Colonic mucosa (tissue), 4 donors: ENCODE data around the gene DIAPH1. TPM values are rescaled to one million over a fixed set of nuclear protein-coding genes. Genes with fewer than 3 reads are reported as not detected.

Experiments
- DNase-seq: peaks from one replicate; pipeline ENCODE4 v3.0.0-alpha.2; 2020
- H3K27ac ChIP-seq: fragments of 200-600 bp; one replicate; pipeline ENCODE4 v1.8.0; 2021
- H3K27me3 ChIP-seq: fragments of 200-600 bp; one replicate; pipeline ENCODE4 v1.8.0; 2021
- H3K36me3 ChIP-seq: fragments of 200-600 bp; one replicate; pipeline ENCODE4 v1.8.0; 2021
- H3K4me1 ChIP-seq: fragments of 200-600 bp; one replicate; pipeline ENCODE4 v1.8.0; 2021; ENCODE audit warnings: mild to moderate bottlenecking
- H3K4me3 ChIP-seq: fragments of 200-600 bp; one replicate; pipeline ENCODE4 v1.8.0; 2021
- H3K9ac ChIP-seq, 2 donors: one replicate each; pipeline ENCODE4 v1.7.0; 2013; ENCODE audit warnings: control low read depth in 2 of 2, low read depth in 2 of 2, low read length in 2 of 2
- H3K9me3 ChIP-seq: fragments of 200-600 bp; one replicate; pipeline ENCODE4 v1.8.0; 2021
- CTCF ChIP-seq: fragments of 200-600 bp; IDR thresholded peaks from one replicate; pipeline ENCODE4 v1.8.0; 2022; ENCODE audit warnings: antibody characterized with exemption, mild to moderate bottlenecking
- intact Hi-C: fragments of 100-400 bp; cut with DNase I; formaldehyde crosslinking; loops from one replicate; pipeline ENCODE4 v1.14.1; 2022
- total RNA-seq, 2 donors: library from RNA; stranded (reverse); fragmentation: NEBNext Ultra II Directional in 1 of 2; extraction: Animal tissue kit (Norgen Biotek cat#: 25700) in 1 of 2; gene quantifications; one replicate each; pipeline ENCODE4 v1.2.1, GENCODE V29; 2021
- donor health status: healthy.
- donor health status: DM: no; HTN: no; CAD: no.
- donor health status: DM: no; HTN: no; CAD: no.

Gene DIAPH1
- total RNA-seq, 2 donors from 2014 or later: 113 to 143 TPM

- Histone ChIP-seq H3K36me3 (no peaks in the 10 kb centered on the region), H3K4me3 (peak overlapping the region; percentile 46), H3K9me3 (no peaks in the 10 kb centered on the region), H3K9ac (peak overlapping the region; percentile 72 to 79), H3K27me3 (no peaks in the 10 kb centered on the region), H3K4me1 (no peaks in the 10 kb centered on the region), H3K27ac (no peak overlapping the region)
- intact Hi-C loops: loop anchor here (5.0 kb wide), 1 partner anchor 40 kb away; no protein-coding TSS in a partner anchor
- TF ChIP-seq CTCF: no peak
- no peak for DNase-seq
Observed at GRCh38 chr5:141477044-141477575, 141.7 kb downstream of the DIAPH1 start.

GRCh38 chr5:141476132-141476911, 142.5 kb downstream of the DIAPH1 start:
- H3K4me3 ChIP-seq: peak overlapping the region; percentile 46
- no peaks in the 10 kb centered on the region for H3K36me3 ChIP-seq
- TF ChIP-seq CTCF: no peak
- peak overlapping the region; percentile 72 to 79 for H3K9ac ChIP-seq
- no peaks in the 10 kb centered on the region for H3K4me1 ChIP-seq
- H3K27ac ChIP-seq: peak overlapping the region; percentile 55
- H3K9me3 ChIP-seq: no peaks in the 10 kb centered on the region
- no peaks in the 10 kb centered on the region for H3K27me3 ChIP-seq
- peak; percentile 63 for DNase-seq
- intact Hi-C loops: loop anchor here (5.0 kb wide), 1 partner anchor 41 kb away; no protein-coding TSS in a partner anchor

- H3K27ac ChIP-seq: peak within 1 kb of the TSS; percentile 55
- intact Hi-C loops: loop anchor here (5.0 kb wide), 1 partner anchor 42 kb away; no protein-coding TSS in a partner anchor
- H3K4me3 ChIP-seq: peak within 1 kb of the TSS; percentile 46
- peak within 1 kb of the TSS; percentile 72 to 79 for H3K9ac ChIP-seq
- no peaks in the 10 kb centered on the region for H3K27me3 ChIP-seq
- H3K4me1 ChIP-seq: no peaks in the 10 kb centered on the region
- no peaks in the 10 kb centered on the region for H3K9me3 ChIP-seq
- H3K36me3 ChIP-seq: no peaks in the 10 kb centered on the region
- peak; percentile 26 for TF ChIP-seq CTCF
- peak; percentile 90 for DNase-seq
Observed at GRCh38 chr5:141475625-141476131, 143.1 kb downstream of the DIAPH1 start, which contains the start of gene PCDHGC3. TSS of gene PCDHGC3 (plus strand) at chr5:141475966. CDS start at chr5:141476117, 151 bp downstream.

- H3K9me3 ChIP-seq: no peaks in the 10 kb centered on the region
- H3K27ac ChIP-seq: no peak overlapping the region
- intact Hi-C loops: no loop called here
- H3K9ac ChIP-seq: no peak overlapping the region
- no peaks in the 10 kb centered on the region for H3K4me1 ChIP-seq
- H3K27me3 ChIP-seq: no peaks in the 10 kb centered on the region
- DNase-seq: no peak
- TF ChIP-seq CTCF: no peak
- no peaks in the 10 kb centered on the region for H3K36me3 ChIP-seq
- no peak overlapping the region for H3K4me3 ChIP-seq
Observed at GRCh38 chr5:141465351-141465750, 153.4 kb downstream of the DIAPH1 start.

Other genes with a start within 250 kb of the DIAPH1 start
- 1 to 10 TPM in 1 of 2 donors, under 1 TPM in 1; 0.57 to 1.1 TPM for gene PCDHGB3, start 248.8 kb downstream of the DIAPH1 start, total RNA-seq
- gene PCDHGA6, start 245.1 kb downstream of the DIAPH1 start, total RNA-seq: 1 to 10 TPM in 1 of 2 donors, under 1 TPM in 1; 0.82 to 1.5 TPM
- gene PCDHGA7, start 236.3 kb downstream of the DIAPH1 start, total RNA-seq: 1 to 10 TPM in 1 of 2 donors, under 1 TPM in 1; 0.59 to 1.0 TPM
- gene PCDHGB4, start 231.3 kb downstream of the DIAPH1 start, total RNA-seq: under 1 TPM; 0.69 to 0.96 TPM
- gene PCDHGA8, start 226.4 kb downstream of the DIAPH1 start, total RNA-seq: under 1 TPM; 0.17 to 0.48 TPM
- gene PCDHGB5, start 221.1 kb downstream of the DIAPH1 start, total RNA-seq: 1 to 10 TPM; 2.1 to 3.1 TPM
- 1 to 10 TPM; 1.1 to 2.2 TPM for gene PCDHGA9, start 216.2 kb downstream of the DIAPH1 start, total RNA-seq
- gene PCDHGB6, start 211.0 kb downstream of the DIAPH1 start, total RNA-seq: 1 to 10 TPM; 1.0 to 1.8 TPM
- 1 to 10 TPM; 2.7 to 4.7 TPM for gene PCDHGA10, start 206.0 kb downstream of the DIAPH1 start, total RNA-seq
- 1 to 10 TPM; 2.5 to 3.3 TPM for gene PCDHGB7, start 201.3 kb downstream of the DIAPH1 start, total RNA-seq
- gene PCDHGA11, start 197.9 kb downstream of the DIAPH1 start, total RNA-seq: 1 to 10 TPM; 1.3 to 1.6 TPM
- gene PCDHGA12, start 188.5 kb downstream of the DIAPH1 start, total RNA-seq: 1 to 10 TPM; 1.0 to 1.5 TPM
- 10 to 100 TPM; 13.1 to 22.2 TPM for gene PCDHGC3, start 143.0 kb downstream of the DIAPH1 start, total RNA-seq
- gene PCDHGC4, start 134.0 kb downstream of the DIAPH1 start, total RNA-seq: under 1 TPM; 0.35 to 0.64 TPM
- gene PCDHGC5, start 129.9 kb downstream of the DIAPH1 start, total RNA-seq: under 1 TPM; 0.32 to 0.64 TPM
- 10 to 100 TPM; 36.6 to 44.0 TPM for gene HDAC3, start 17.8 kb upstream of the DIAPH1 start, total RNA-seq
- 1 to 10 TPM; 2.1 to 6.7 TPM for gene RELL2, start 18.0 kb upstream of the DIAPH1 start, total RNA-seq
- 10 to 100 TPM; 14.1 to 15.4 TPM for gene FCHSD1, start 32.4 kb upstream of the DIAPH1 start, total RNA-seq
- 10 to 100 TPM in 1 of 2 donors, 1 to 10 TPM in 1; 5.1 to 15.4 TPM for gene ARAP3, start 63.2 kb upstream of the DIAPH1 start, total RNA-seq